Iris pigment epithelial cell (primary cell): ENCODE data around the gene UROD.
"Not testable (repeated sequence)": the region's sequence is repeated elsewhere in the genome, so short reads cannot be mapped to it uniquely, and the experiment has no call there.

Source experiments
- DNase-seq: peaks from one replicate; pipeline ENCODE4 v3.0.0-alpha.2; 2011; ENCODE audit warnings: low read depth

The UROD gene

DNA sequence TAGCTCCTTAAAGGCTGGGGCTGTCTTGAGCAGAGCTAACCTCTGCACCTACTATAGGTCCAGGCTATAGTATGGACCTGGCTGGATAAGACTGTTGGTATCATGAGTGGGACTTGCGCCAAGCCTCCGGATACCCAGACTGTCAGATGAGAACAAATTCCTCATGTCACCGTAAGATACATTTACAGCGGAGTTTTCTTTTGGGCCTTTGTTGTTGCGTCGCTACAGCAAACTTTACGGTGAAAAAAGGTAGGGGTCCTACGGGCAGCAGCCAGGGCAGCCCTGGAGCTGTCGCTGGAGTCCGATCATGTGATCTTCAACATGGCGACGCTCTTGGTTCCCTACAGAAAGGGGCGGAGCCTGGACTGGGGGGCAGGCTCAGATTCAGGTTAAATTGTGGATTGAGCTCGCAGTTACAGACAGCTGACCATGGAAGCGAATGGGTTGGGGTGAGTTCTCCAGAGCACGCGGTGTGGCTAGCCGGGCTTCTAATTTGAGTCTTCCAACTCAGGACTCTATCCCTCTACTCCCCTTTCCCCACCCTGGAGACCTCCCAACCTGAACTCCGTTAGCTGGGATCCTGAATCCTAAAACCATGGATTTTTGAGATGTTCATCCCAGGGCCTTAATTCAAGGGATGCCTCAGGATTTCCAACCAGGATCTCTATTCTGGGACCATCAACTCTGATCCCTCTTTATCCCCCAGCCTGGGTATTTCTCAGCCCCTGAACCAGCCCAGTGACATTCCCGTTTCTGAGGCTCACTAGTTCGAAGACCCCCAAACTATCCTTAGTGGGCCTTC is at the start of gene UROD:
TSS of gene UROD (plus strand) at position 418 of the 802 bp plus-strand sequence. CDS start at position 430, 12 bp downstream.
- peak; percentile 98 for DNase-seq

DNA sequence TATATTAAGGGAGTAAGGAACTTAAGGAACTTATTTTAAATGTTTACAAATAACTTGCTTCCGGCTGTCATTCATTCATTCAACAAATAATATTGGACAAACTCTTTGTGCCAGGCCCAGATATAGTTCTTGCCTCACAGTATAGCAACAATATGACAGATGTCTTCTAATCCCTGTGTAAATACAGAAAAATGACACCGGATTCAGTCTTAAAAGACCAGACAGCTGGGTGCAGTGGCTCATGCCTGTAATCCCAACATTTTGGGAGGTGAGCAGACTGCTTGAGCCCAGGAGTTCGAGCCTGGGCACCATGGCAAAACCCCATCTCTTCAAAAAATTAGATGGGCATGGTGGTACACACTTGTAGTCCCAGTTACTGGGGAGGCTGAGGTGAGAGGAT is 49.3 kb upstream of the UROD start:
- DNase-seq = no peak

DNA sequence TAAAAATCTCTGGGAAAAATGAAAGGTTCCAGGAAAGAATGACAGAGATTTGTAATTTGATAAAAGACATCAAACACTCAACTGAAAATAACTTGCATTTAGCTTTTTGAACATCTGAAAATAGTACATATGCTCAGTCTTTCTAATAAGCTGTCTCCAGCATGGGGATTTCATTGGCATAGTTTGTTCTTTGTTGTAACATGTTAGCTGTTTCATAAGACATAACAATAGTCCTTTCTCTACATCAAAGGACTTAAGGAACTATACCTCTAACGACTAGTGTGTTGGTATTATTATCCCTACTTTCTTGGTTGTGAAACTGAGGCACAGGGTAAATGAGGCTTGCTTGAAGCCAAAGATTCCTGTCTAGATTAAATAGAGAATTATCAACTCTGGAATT is 47.7 kb upstream of the UROD start:
- no peak for DNase-seq

DNA sequence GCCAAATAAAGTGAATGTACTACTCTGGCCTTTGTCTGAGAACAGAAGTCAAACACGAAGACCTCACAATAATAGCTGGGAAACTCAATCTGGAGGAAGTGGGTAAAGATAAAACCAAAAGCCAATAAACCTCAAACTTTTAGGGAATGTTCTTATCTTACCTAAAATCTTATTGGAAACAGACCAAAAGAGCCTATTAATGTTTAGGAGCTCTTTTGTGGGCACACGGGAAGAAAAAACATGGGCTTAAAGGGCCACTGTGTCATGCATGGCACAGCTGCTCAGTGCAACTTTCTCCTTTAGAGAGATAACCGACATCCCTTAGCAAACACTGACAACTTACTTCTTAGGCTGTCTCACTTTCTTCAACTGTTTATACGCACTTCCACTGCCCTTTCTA is 41.7 kb upstream of the UROD start:
- peak; percentile 61 for DNase-seq

DNA sequence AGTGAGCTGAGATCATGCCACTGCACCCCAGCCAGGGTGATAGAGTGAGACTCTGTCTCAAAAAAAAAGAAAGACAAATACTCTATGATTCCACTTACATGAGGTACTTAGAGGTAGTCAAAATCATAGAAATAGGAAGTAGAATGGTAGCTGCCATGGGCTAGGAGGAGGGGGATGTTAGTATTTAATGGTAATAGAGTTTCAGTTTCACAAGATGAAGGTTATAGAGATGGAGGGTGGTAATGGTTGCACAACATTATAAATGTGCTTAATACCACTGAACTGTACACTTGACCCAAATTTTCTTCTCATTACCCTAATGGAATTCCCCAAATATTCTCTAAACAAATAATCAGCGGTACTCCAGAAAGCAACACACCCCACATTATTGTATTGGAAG is 38.4 kb upstream of the UROD start:
- DNase-seq = peak; percentile 12

DNA sequence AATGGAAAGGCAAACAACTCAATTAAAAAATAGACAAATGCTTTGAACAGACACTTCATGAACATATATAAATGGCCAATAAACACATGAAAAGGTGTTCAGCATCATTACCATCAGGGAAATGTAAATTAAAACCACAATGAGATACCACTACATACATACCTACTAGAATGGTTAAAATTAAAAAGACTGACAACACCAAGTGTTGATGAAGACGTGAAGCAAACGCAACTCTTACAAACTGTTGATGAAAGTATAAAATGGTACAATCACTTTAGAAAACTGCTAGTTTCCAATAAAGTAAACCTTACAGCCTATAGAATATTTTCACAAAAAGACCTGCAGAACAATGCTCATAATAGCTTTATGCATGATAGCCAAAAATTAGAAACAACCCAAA is 35.8 kb upstream of the UROD start:
- DNase-seq = no peak

DNA sequence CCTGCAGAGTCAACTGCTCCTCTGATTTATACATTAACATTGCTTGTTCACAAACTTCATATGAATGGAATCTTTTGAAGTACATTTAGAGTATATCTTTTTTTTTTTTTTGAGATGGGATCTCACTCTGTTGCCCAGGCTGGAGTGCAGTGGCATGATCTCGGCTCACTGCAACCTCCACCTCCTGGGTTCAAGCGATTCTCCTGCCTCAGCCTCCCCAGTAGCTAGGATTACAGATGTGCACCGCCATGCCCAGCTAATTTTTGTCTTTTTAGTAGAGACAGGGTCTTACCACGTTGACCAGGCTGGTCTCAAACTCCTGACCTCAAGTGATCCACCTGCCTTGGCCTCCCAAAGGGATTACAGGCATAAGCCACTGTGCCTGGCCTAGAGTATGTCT is 34.7 kb upstream of the UROD start:
- DNase-seq = not testable (repeated sequence)

DNA sequence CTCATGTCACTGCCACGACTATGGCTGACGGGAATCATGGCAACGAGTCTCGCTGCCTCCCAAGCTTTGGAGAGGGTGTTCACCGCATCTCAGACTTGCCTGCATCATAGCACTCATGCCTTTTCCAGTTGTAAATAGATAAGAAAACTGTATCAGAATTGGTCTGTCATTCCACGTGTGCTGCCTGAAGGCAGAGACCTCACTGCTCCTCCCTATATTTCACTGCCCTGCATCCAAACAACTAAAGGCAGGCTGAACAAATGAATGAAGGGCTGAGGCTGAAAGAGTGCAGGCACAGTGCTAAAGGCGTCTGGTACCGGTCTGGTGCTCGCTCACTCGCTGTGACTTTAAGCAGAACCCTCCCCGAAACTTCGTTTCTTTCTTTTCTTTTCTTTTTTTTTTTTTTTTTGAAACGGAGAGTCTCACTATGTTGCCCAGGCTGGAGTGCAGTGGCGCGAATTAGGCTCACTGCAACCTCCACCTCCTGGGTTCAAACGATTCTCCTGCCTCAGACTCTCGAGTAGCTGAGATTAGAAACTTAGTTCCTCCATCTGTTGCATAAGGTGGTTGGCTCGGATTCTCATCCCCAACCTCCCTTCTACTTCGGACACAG is 26.2 kb upstream of the UROD start:
- peak; percentile 16 for DNase-seq

DNA sequence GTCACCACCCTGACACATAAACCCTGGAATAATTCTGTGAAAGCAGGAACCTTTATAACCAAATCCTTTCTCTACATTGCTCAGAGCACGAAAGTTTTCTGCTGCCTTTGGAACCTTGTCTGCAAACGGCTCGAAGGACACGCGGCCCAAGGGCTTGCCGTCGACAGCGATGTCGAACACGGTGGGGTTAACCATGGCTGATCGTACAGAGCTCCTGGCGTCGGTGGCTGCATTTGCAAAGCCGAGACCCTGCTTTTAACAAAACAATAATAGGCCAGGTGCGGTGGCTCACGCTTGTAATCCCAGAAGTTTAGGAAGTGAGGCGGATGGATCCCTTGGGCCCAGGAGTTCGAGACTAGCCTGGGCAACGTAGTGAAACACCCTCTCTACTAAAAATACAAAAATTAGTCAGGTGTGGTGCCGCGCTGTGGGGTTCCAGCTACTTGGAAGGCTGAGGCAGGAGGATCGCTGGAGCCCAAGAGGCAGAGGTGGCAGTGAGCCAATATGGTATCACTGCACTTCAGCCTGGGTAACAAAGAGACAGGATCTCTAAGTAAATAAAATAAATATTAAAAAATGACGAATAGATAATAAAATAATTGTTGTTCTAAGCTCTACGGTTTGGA is 23.4 kb upstream of the UROD start:
- no peak for DNase-seq

DNA sequence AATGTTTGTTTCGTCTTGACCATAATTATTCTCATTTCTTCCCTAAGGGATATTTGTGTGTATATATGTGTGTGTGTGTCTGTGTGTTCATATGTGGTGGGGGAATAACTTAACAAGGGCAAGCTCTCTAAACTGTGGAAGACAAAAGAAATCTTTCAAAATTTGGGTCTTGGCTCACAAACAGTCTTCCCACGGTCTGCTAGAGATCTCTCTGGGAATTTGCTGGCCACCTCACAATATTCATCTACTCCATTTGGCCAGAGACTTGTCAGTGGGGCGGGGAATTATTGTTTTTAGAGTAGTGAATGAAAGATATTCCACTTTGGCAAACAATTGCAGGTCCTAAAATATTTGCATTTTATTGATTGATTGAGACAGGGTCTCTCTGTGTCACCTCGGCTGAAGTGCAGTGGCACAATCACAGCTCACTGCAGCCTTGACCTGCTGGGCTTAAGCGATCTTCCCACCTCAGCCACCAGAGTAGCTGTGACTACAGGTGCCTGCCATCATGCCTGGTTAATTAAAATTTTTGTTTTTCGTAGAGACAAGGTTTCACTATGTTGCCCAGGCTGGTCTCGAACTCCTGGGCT is 17.6 kb upstream of the UROD start:
- DNase-seq = no peak

DNA sequence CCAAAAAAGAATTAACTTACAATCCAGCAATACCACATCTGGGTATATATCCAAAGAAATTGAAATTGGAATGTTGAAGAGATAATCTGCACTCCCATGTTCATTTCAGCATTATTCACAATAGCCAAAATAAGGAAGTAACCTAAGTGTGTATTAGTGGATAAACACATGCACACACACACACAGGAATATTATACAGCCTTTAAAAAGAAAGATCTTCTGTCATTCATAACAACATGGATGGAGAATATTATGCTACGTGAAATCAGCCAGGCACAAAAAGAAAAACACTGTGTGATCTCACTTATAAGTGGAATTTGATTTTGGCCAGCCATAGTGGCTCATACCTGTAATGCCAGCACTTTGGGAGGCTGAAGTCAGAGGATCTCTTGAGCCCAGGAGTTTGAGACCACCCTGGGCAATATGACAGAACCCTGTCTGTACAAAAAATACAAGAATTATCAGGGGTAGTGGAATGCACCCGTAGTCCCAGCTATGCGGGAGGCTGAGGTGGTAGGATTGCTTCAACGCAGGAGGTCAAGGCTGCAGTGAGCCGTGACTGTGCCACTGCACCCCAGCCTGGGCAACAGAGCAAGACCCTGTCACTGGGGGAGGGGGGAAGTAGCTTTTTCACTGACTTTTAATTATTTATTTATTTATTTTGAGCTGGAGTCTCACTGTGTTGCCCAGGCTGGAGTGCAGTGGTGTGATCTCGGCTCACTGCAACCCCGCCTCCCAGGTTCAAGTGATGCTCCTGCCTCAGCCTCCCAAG is 16.4 kb upstream of the UROD start:
- DNase-seq = no peak

DNA sequence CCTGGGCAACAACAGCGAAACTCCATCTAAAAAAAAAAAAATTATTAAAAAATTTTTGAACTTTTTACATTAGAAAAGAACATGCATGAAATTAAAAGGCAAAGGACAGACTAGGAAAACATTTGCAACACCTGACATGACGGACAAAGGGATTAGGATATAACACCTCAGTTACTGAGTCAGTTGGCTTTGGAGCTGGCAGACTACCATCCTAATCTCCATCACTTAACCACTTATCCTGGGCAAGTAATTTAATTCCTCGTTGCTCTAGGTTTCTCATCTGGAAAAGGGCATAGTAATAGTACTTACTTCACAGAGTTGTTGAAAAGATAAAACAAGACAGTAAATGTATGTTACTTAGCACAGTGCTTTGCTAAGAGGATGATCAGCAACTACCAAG is 12.8 kb upstream of the UROD start:
- no peak for DNase-seq

DNA sequence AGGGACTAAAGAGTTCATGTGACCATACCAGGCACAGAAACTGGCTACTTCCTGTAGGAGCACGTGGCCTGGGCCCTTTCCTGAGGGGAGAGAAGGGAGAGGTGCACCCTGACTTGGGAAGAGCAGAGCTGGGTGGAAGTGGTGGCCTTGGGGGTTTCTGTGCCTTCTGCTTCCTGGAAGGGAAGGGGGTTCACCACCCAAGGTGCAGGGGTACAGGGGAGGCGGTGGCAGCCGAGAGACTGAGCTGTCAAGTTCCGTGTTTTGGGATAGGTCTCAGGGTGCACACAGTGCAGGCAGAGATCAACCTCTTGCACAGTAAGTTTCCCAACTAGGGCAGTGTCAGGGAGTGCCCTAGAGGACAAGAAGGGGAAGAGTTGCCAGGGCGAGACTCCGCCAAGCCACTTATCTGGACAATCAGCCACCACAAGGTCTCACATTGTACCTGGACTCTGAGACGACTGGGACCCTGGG is 11.0 kb upstream of the UROD start:
- DNase-seq = no peak

DNA sequence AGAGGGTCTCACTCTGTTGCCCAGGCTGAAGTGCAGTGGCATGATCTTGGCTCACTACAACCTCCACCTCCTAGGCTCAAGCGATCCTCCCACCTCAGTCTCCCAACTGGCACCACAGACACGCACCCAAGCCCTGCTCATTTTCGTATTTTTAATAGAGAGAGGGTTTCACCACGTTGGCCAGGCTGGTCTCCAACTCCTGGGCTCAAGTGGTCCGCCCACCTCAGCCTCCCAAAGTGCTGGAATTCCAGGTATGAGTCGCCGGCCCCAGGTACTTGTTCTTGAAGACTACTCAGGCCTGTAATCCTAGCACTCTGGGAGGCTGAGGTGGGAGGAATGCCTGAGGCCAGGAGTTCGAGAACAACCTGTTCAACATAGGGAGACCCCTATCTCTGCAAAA is 10.5 kb upstream of the UROD start:
- DNase-seq = not testable (repeated sequence)

DNA sequence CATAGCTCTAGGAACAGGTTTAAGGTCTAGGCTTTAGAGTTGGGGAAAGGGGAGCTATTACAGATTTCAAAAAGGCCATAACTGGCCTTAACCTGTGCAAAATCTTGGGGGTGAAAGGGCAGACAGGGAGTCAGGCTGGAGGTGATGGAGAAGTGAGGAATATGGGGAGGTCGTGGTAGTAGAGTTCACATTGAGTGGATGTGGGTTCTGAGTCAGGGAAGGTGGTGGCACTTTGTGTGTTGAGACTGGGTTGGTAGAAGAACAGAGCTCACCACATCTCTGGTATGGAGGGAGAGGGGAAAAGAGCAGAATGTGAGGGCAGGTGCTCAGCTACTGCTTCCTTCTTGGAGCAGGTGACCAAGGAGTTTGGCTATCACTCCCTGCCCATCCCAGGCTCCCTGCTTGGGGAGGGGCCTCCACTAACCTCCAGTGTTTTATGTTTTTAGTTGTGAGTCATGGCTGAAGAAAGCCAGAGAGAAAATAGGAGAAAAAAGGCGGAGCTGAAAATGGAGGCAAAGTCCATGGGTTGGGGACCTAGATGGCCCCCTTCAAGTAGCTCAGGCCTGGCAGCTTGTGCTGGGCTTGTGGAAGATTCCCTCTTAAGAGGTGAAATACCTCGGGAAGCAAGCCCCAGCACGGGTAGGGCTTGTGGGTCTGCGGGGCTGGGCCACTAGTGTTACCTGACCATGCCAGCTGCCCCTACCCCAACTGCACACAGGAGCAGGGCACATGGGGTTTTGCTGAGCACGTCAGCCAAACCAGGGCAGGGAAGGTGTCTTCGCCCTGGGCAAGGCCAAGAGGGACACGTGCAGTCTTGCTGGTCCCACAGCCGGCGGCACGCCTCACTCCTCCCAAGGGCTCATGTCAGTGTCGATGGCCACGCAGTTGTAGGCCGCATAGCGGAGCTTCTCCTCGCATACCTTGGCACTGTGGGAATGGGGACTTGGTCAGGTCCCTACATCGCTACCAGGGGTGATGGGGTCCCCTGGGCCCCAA is 9.1 kb upstream of the UROD start:
- no peak for DNase-seq

DNA sequence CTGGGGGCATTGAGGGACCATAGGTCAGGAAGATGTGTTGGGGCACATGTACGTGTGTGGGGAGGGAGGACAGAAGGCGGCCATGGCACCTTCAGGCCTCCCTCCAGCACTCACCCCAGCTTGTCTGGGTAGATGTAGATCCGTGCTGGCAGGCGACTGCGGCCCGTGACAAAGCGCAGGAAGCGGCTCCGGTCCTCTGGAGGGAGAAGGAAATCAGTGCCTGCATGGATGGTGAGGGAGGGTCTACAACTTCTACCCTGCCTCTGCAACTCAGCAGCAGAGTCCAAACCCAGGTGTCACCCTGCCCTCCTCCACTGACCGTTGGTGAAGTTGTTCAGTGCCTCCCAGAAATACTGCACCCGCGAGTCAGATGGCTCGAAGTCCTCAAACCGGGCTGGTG is 8.3 kb upstream of the UROD start:
- no peak for DNase-seq

DNA sequence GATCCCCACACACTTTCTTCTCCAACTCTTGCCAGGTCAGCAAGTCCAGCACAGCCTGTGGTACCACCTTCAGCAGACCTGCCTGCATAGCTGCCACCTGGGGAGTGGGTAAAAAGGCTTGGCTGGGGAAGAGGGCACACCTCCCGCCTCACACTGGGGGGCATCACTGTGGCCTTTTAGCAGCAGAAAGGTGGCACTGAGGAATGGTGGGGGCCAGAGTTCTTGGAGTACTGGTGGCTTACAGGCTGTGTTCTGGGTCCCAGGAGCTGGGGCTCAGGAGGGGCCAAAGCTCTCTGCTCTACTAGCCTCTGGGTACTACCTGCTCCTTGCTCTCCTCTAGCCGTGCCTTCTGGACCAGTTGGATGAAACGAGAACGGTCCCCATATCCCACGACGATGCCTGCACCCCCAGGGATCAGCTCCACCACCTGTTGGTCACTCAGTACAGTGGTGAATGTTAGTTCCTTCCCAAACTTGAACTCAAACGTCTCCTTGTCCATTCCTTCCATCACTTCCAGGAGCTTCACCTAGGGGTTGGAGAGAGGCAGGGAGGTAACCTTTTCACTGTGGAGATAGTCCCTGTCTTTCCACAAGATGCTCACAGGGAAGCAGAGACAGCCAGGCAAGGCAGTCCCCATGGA is 7.7 kb upstream of the UROD start:
- DNase-seq = no peak

DNA sequence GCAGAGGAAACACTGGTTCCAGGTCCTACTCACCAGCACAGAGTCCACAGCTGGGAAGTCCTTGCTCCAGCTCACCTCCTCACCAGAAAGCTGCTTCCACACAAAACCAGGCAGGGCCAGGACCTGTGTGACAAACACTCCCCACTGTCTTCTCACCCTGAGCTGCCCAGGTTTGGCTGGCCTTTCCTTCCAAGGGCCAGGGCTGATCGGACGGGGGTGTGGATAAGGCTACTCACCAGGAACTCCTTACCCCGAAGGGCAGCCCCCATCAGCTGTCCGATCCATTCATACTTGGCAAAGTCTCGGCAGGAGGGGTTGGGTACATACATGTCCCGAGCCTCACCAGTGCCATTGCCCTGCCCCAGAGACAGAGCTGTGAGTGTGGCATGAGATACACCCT is 6.3 kb upstream of the UROD start:
- DNase-seq = no peak

DNA sequence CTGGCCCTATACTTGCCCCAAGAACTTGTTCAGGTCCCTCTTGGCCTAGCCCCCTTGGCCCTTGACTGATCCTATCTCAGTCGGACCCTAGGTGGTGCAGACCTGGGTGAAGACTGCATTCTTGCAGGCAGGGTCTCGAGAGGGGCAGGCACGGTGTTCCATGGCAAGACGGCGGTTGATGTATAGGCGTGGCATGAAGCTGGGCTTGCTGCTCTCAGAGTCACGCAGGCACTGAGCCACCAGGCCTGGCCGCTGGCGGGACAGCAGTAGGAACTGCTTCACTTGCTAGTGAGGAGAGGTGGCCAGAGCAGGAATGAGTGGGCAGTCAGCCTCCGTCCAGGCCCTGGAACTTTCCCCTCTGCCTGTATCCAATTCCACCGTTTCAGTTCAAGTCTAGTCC is 4.7 kb upstream of the UROD start:
- DNase-seq = no peak

DNA sequence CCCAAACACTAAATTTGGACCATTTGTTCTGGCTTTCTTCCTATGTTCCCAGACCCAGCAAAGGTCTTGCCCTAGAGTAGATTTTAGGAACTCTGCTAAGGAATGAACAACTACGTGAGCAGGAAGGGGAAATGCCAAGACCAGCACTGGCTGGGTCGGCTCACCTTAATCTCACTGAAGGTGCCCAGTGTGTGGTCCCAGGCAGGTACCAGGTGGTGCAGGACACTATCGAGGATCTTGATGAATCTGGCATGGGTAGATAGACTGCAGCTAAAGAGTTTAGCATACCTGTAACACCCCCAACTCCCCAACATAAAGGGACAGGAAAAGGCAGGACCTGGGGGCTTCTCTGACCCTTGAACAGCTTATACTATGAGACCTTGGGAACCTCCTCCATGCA is 4.0 kb upstream of the UROD start:
- DNase-seq = no peak
